ENCODE results near the gene HES5. TPM values are rescaled to one million over a fixed set of nuclear protein-coding genes. Genes with fewer than 3 reads are reported as not detected.

HES5 gene
- total RNA-seq, 6 donors from 2014 or later, result 0.31 to 1.6 (median 0.92) TPM; not detected in 2

DNA sequence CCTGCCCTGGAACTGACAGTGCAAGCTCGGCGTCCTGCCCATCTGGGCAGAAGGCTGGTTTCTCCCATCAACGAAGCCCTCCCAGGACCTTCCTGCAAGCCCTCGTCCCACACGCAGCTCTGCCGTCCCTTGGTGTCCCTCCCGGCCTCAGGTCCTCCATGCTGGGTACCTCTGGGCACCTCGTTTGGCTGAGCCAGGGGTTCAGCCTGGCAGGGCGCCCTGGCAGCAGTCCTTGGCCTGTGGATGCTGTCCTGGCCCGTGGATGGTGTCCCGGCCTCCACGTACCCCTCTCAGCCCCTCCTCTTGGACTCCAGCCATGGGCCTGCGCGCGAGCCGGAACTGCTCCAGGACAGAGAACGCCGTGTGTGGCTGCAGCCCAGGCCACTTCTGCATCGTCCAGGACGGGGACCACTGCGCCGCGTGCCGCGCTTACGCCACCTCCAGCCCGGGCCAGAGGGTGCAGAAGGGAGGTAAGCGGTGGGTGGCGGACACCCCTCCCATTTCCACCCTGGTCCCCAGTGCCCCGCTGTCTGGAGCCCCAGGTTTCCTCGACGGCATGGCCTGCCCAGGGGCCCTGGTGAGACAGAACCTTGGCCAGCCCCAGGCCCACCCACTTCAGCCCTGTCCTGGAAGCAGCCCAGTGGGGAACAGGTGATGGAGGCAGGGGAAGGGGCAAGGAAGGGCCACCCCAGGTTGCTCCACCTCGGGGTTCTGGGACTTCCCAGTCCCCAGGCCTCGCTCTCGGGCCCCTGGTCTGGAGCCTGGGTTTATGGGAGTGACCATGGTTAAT lies 29.6 kb upstream of the HES5 start:
- 85 to 90% methylated on average over 20 to 35 of the region's 35 CpGs for WGBS, 2 donors
- ATAC-seq (ENCODE audit: low FRiP score in 2 of 2) (no peak), DNase-seq (peak in 1 of 2 donors; percentile 85)
- Histone ChIP-seq H3K9me3 (no peaks in the 10 kb centered on the region), H3K27ac (no peak overlapping the region), H3K36me3 (peaks cover 6 to 64% (median 51%) of the 10 kb centered on the region in 4 donors), H3K27me3 (no peaks in the 10 kb centered on the region), H3K4me3 (no peak overlapping the region), H3K4me1 (peaks cover 27 to 48% (median 34%) of the 10 kb centered on the region in 4 donors)
- TF ChIP-seq CTCF (IDR thresholded peaks at IDR 0.05), result no peak
- no peak for TF ChIP-seq EP300 (IDR thresholded peaks at IDR 0.05)
- TF ChIP-seq POLR2A (IDR thresholded peaks at IDR 0.05), result no peak
- no peak for TF ChIP-seq POLR2AphosphoS5 (IDR thresholded peaks at IDR 0.05)

DNA sequence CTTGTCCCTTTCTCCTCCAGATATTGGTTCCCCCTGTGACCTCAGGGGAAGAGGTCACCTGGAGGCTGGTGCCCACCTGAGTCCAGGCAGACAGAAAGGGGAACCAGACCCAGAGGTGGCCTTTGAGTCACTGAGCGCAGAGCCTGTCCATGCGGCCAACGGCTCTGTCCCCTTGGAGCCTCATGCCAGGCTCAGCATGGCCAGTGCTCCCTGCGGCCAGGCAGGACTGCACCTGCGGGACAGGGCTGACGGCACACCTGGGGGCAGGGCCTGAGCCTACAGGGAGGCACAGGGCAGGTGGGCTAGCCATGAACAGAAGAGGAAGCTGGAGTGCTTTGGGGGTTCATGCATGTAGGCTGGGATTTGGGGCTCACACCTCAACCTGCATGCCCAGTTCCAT lies 28.8 kb upstream of the HES5 start:
- Histone ChIP-seq H3K4me3 (peak overlapping the region in 1 of 4 donors; percentile 63), H3K36me3 (peaks cover 6 to 61% (median 51%) of the 10 kb centered on the region in 4 donors), H3K4me1 (peaks cover 35 to 57% (median 39%) of the 10 kb centered on the region in 4 donors), H3K27me3 (no peaks in the 10 kb centered on the region), H3K27ac (no peak overlapping the region), H3K9me3 (no peaks in the 10 kb centered on the region)
- no peak for ATAC-seq (ENCODE audit: low FRiP score in 2 of 2)
- TF ChIP-seq EP300 (IDR thresholded peaks at IDR 0.05) (no peak), POLR2A (IDR thresholded peaks at IDR 0.05) (no peak), POLR2AphosphoS5 (IDR thresholded peaks at IDR 0.05) (no peak), CTCF (IDR thresholded peaks at IDR 0.05) (no peak)
- 98% methylated on average over 6 of the region's 6 CpGs; no CpG with 5 or more reads in 1 of the 2 donors for WGBS, 2 donors
- no peak for DNase-seq

DNA sequence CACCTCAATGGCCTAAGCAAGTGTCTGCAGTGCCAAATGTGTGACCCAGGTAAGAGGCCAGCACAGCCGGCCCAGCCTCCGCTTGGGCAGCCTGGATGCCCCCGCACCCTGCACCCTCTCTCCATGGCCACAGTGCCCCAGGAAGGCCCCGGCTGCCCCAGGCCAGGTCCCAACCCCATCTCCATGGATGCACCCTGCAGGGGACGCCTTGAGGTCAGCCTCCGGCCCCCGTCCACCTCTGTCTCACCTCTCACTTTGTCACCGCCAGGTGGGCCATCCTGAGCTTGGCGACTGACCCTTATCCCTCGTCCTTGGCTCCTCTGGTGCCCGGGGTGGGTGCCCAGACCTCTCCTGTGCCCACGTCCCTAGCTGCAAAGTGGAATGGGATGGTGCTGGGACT lies 28.4 kb upstream of the HES5 start:
- Histone ChIP-seq H3K4me1 (peaks cover 35 to 59% (median 40%) of the 10 kb centered on the region in 4 donors), H3K4me3 (peak overlapping the region in 1 of 4 donors; percentile 63), H3K27ac (peak overlapping the region in 3 of 4 donors; percentile 95 to 99 (median 98)), H3K27me3 (no peaks in the 10 kb centered on the region), H3K36me3 (peaks cover 6 to 56% (median 48%) of the 10 kb centered on the region in 4 donors), H3K9me3 (no peaks in the 10 kb centered on the region)
- WGBS, 2 donors, result 95 to 99% methylated on average over 9 to 12 of the region's 12 CpGs
- ATAC-seq (ENCODE audit: low FRiP score in 2 of 2) (no peak), DNase-seq (peak in 1 of 2 donors; percentile 77)
- TF ChIP-seq EP300 (IDR thresholded peaks at IDR 0.05) (no peak), CTCF (IDR thresholded peaks at IDR 0.05) (no peak), POLR2A (IDR thresholded peaks at IDR 0.05) (no peak), POLR2AphosphoS5 (IDR thresholded peaks at IDR 0.05) (no peak)

DNA sequence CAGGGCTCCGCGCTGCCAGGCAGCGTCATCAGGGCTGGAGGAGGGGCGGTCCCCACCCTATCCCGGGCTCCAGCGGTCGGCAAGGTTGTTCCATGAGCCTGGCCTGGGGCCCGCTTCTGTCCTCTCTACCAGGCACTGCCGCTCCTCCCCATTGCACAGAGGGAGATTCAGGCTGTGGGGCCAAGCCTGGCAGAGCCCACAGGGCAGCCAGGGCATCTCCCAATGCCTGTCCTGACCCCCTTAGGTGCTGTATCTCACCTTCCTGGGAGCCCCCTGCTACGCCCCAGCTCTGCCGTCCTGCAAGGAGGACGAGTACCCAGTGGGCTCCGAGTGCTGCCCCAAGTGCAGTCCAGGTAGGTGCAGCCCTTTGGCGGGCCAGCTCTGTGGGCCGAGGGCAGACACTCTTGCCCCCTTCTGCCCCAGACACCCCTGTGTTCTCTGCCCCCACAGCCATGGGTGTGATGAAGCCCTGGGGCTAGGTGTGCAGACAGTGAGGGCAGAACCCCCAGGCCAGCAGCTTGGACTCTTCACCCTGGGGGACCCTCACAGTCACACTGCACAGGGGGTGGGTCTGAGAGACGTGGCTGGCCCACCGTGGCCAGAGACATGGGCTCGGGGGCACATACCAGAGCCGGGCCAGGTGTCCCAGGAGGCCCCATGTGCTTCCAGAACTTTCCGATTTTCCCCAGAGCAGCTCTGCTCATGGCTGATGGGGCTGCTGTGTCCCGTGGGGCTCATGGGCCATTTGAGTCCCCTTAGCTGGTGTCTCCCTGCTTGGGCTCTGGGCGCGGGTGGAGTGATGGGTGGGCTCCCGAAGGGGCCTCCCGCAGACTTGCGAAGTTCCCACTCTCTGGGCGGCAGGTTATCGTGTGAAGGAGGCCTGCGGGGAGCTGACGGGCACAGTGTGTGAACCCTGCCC lies 27.7 kb upstream of the HES5 start:
- Histone ChIP-seq H3K4me1 (peaks cover 35 to 59% (median 40%) of the 10 kb centered on the region in 4 donors), H3K9me3 (no peaks in the 10 kb centered on the region), H3K4me3 (peak overlapping the region; percentile 63 to 76 (median 71)), H3K27ac (peak overlapping the region; percentile 90 to 99 (median 96)), H3K36me3 (peaks cover 6 to 49% (median 41%) of the 10 kb centered on the region in 4 donors), H3K27me3 (no peaks in the 10 kb centered on the region)
- DNase-seq, result peak in 1 of 2 donors; percentile 52
- ATAC-seq (ENCODE audit: low FRiP score in 2 of 2), result no peak
- TF ChIP-seq POLR2A (IDR thresholded peaks at IDR 0.05) (no peak), CTCF (IDR thresholded peaks at IDR 0.05) (peak in 1 of 6 experiments; percentile 2)
- 73 to 83% methylated on average over 15 to 22 of the region's 30 CpGs for WGBS, 2 donors

Data from upper lobe of left lung (tissue), 6 donors.